IMR-90 (cell line): ENCODE results near the gene PTX4. TPM values are rescaled to one million over a fixed set of nuclear protein-coding genes. Genes with fewer than 3 reads are reported as not detected.

Experiments
- ATAC-seq: fragments of 200-7000 bp; cut with Tn5 transposase; 2 replicates; pipeline ENCODE4 v1.9.1; 2020; ENCODE audit warnings: low read depth, mild to moderate bottlenecking, moderate library complexity
- BruUV-seq: library from RNA; stranded (reverse); fragments of 400-500 nt; replicated peaks from 2 replicates; lab custom pipeline; 2021; lab: Mats Ljungman, UMichigan
- CTCF ChIA-PET: fragments of 300-600 bp; formaldehyde crosslinking; extraction: SDS; loops from one replicate; lab custom pipeline; 2021; ENCODE audit warnings: antibody characterized with exemption; lab: Yijun Ruan, JAX
- POLR2A ChIA-PET: fragments of 300-600 bp; sonication (Branson Sonifier 250); formaldehyde crosslinking; loops from one replicate; lab custom pipeline; 2022; ENCODE audit warnings: antibody characterized with exemption; ENCODE audit not compliant: unreplicated experiment; lab: Charles Lee
- DNase-seq: peaks from one replicate; pipeline ENCODE4 v3.0.0; 2013
- H2AFZ ChIP-seq: replicated peaks from 2 replicates; pipeline ENCODE3; 2013; ENCODE audit warnings: low read length, mild to moderate bottlenecking; ENCODE audit not compliant: poor library complexity
- H2AK5ac ChIP-seq: 2 replicates; pipeline ENCODE4 v1.6.1; 2013; ENCODE audit warnings: low read depth, low read length, inconsistent platforms
- H2AK9ac ChIP-seq: replicated peaks from 2 replicates; pipeline ENCODE3; 2013; ENCODE audit warnings: mild to moderate bottlenecking, low read depth, low read length, moderate library complexity; ENCODE audit not compliant: poor library complexity
- H2BK120ac ChIP-seq: 2 replicates; pipeline ENCODE4 v1.6.1; 2013; ENCODE audit warnings: low read depth, low read length, inconsistent platforms
- H2BK15ac ChIP-seq: 3 replicates; pipeline ENCODE4 v1.6.1; 2013; ENCODE audit warnings: low read depth, low read length, inconsistent platforms
- H2BK20ac ChIP-seq: 2 replicates; pipeline ENCODE4 v1.6.1; 2013; ENCODE audit warnings: low read depth, mild to moderate bottlenecking, inconsistent platforms, low read length, moderate library complexity
- H2BK5ac ChIP-seq: 2 replicates; pipeline ENCODE4 v1.6.1; 2013; ENCODE audit warnings: mild to moderate bottlenecking, low read depth, low read length, inconsistent platforms; ENCODE audit not compliant: poor library complexity, severe bottlenecking
- H3K14ac ChIP-seq: replicated peaks from 2 replicates; pipeline ENCODE4 v1.6.1; 2013; ENCODE audit warnings: low read depth, low read length, inconsistent platforms
- H3K18ac ChIP-seq: 2 replicates; pipeline ENCODE4 v1.6.1; 2013; ENCODE audit warnings: low read depth, low read length, control low read depth
- H3K23ac ChIP-seq: 2 replicates; pipeline ENCODE4 v1.6.1; 2013; ENCODE audit warnings: low read depth, low read length, inconsistent platforms
- H3K27ac ChIP-seq: 2 replicates; pipeline ENCODE4 v1.5.1; 2013; ENCODE audit warnings: mild to moderate bottlenecking, control low read depth, low read length; ENCODE audit not compliant: insufficient read depth
- H3K27me3 ChIP-seq: 2 replicates; pipeline ENCODE4 v1.6.1; 2013; ENCODE audit warnings: low read length; ENCODE audit not compliant: control insufficient read depth, insufficient read depth
- H3K36me3 ChIP-seq: 2 replicates; pipeline ENCODE4 v1.6.1; 2013; ENCODE audit warnings: low read length, mixed read lengths; ENCODE audit not compliant: control insufficient read depth, insufficient read depth
- H3K4ac ChIP-seq: 2 replicates; pipeline ENCODE4 v1.6.1; 2013; ENCODE audit warnings: low read depth, low read length, inconsistent platforms
- H3K4me1 ChIP-seq: 2 replicates; pipeline ENCODE4 v1.6.1; 2013; ENCODE audit warnings: low read length, mixed read lengths; ENCODE audit not compliant: control insufficient read depth, insufficient read depth
- H3K4me2 ChIP-seq: 2 replicates; pipeline ENCODE4 v1.6.1; 2013; ENCODE audit warnings: low read depth, mild to moderate bottlenecking, control low read depth, low read length, moderate library complexity
- H3K4me3 ChIP-seq: 2 replicates; pipeline ENCODE4 v1.5.1; 2013; ENCODE audit warnings: low read depth, mild to moderate bottlenecking, control low read depth, low read length, moderate library complexity; ENCODE audit not compliant: insufficient read depth
- H3K56ac ChIP-seq: 2 replicates; pipeline ENCODE4 v1.6.1; 2013; ENCODE audit warnings: low read length, inconsistent platforms; ENCODE audit not compliant: insufficient read depth; ENCODE audit errors: extremely low read depth
- H3K79me1 ChIP-seq, 2 experiments: 2 replicates each; pipeline ENCODE4 v1.6.1; 2013; ENCODE audit warnings: low read length in 2 of 2, inconsistent platforms in 1 of 2, low read depth in 1 of 2
- H3K9ac ChIP-seq: 2 replicates; pipeline ENCODE4 v1.6.1; 2013; ENCODE audit warnings: low read depth, low read length, control low read depth
- H3K9me1 ChIP-seq: 2 replicates; pipeline ENCODE4 v1.6.1; 2013; ENCODE audit warnings: low read length, inconsistent platforms; ENCODE audit not compliant: insufficient read depth
- H3K9me3 ChIP-seq: 2 replicates; pipeline ENCODE4 v1.6.1; 2013; ENCODE audit warnings: low read length; ENCODE audit not compliant: control insufficient read depth, insufficient read depth
- H4K20me1 ChIP-seq: 2 replicates; pipeline ENCODE4 v1.6.1; 2013; ENCODE audit warnings: low read length, inconsistent platforms; ENCODE audit not compliant: insufficient read depth
- H4K5ac ChIP-seq: 2 replicates; pipeline ENCODE4 v1.6.1; 2013; ENCODE audit warnings: mild to moderate bottlenecking, low read depth, low read length, control low read depth
- H4K8ac ChIP-seq, 2 experiments: 2 replicates each; pipeline ENCODE4 v1.6.1; 2013; ENCODE audit warnings: low read depth in 2 of 2, low read length in 2 of 2, control low read depth in 1 of 2, inconsistent platforms in 1 of 2
- H4K91ac ChIP-seq: 2 replicates; pipeline ENCODE4 v1.6.1; 2013; ENCODE audit warnings: low read depth, low read length, inconsistent platforms; ENCODE audit not compliant: insufficient read depth
- BHLHE40 ChIP-seq: fragments of 150-350 bp; IDR thresholded peaks from 2 replicates; pipeline ENCODE4 v1.6.1; 2016; ENCODE audit warnings: mild to moderate bottlenecking, low read depth, low read length
- CEBPB ChIP-seq: IDR thresholded peaks from 2 replicates; pipeline ENCODE4 v1.6.1; 2012; ENCODE audit warnings: low read depth, low read length, improper control_type of control experiment
- CHD1 ChIP-seq: IDR thresholded peaks from 2 replicates; pipeline ENCODE4 v1.6.1; 2012; ENCODE audit warnings: low read depth, low read length, improper control_type of control experiment
- CTCF ChIP-seq: conservative IDR thresholded peaks from 2 replicates; pipeline ENCODE4 v1.5.1; 2012; ENCODE audit warnings: mild to moderate bottlenecking, low read depth, low read length, improper control_type of control experiment
- FOS ChIP-seq: fragments of 150-350 bp; IDR thresholded peaks from 2 replicates; pipeline ENCODE4 v1.6.1; 2016; ENCODE audit warnings: low read depth, low read length
- MAFK ChIP-seq: IDR thresholded peaks from 2 replicates; pipeline ENCODE4 v1.6.1; 2012; ENCODE audit warnings: low read depth, low read length, improper control_type of control experiment
- MAZ ChIP-seq: IDR thresholded peaks from 2 replicates; pipeline ENCODE4 v1.6.1; 2012; ENCODE audit warnings: low read depth, mild to moderate bottlenecking, low read length, improper control_type of control experiment, moderate library complexity, borderline replicate concordance
- MXI1 ChIP-seq: IDR thresholded peaks from 2 replicates; pipeline ENCODE4 v1.6.1; 2012; ENCODE audit warnings: low read depth, mild to moderate bottlenecking, low read length, moderate library complexity, borderline replicate concordance
- NFE2L2 ChIP-seq: fragments of 150-350 bp; IDR thresholded peaks from 2 replicates; pipeline ENCODE4 v1.6.1; 2016; ENCODE audit warnings: low read depth, mild to moderate bottlenecking, low read length
- POLR2A ChIP-seq: IDR thresholded peaks from 2 replicates; pipeline ENCODE4 v1.6.1; 2012; ENCODE audit warnings: mild to moderate bottlenecking, low read depth, low read length
- RCOR1 ChIP-seq: IDR thresholded peaks from 2 replicates; pipeline ENCODE4 v1.6.1; 2012; ENCODE audit warnings: mild to moderate bottlenecking, low read length, improper control_type of control experiment; ENCODE audit not compliant: insufficient replicate concordance
- RFX5 ChIP-seq: IDR thresholded peaks from 2 replicates; pipeline ENCODE4 v1.8.0; 2012; ENCODE audit warnings: low read depth, mild to moderate bottlenecking, low read length, moderate library complexity
- SMC3 ChIP-seq: fragments of 150-350 bp; IDR thresholded peaks from 2 replicates; pipeline ENCODE4 v1.6.1; 2016; ENCODE audit warnings: low read depth, mild to moderate bottlenecking, antibody characterized with exemption, low read length, moderate library complexity
- USF2 ChIP-seq: fragments of 150-350 bp; IDR thresholded peaks from 2 replicates; pipeline ENCODE4 v1.6.1; 2017; ENCODE audit warnings: mild to moderate bottlenecking, antibody characterized with exemption, low read length, low read depth
- WGBS, 2 experiments: methylation state at CpG; one replicate each; pipeline versions ENCODE4 v1.1.5 to v1.1.7; 2013; ENCODE audit warnings: missing lambda C conversion rate in 2 of 2; ENCODE audit not compliant: insufficient read length in 1 of 2; ENCODE audit errors: extremely low coverage in 2 of 2; 5-methylcytosine and 5-hydroxymethylcytosine counted together
- dilution Hi-C: fragments of 300-500 bp; cut with HindIII; formaldehyde crosslinking; loops from one replicate; pipeline ENCODE4 v1.14.3; 2018; ENCODE audit warnings: low sequenced_read_pairs; ENCODE audit not compliant: unreplicated experiment
- in situ Hi-C: fragments of 300-500 bp; cut with MboI; formaldehyde crosslinking; loops from 3 replicates; pipeline ENCODE4 v1.14.3; 2019; ENCODE audit warnings: low sequenced_read_pairs, inconsistent platforms, mixed read lengths
- intact Hi-C: fragments of 100-400 bp; cut with micrococcal nuclease; formaldehyde crosslinking; loops from 2 replicates; pipeline ENCODE4 v1.10.0; 2022
- polyA plus RNA-seq, 3 experiments: library from polyadenylated mRNA; depleted of rRNA; stranded (reverse); fragments of >200 nt; gene quantifications; 2 replicates each; pipeline ENCODE4 v1.2.3, GENCODE V29; 2012; ENCODE audit warnings: low replicate concordance in 1 of 3
- total RNA-seq: library from RNA; depleted of rRNA; stranded (reverse); fragments of >200 nt; gene quantifications from 2 replicates; pipeline ENCODE4 v1.2.3, GENCODE V29; 2012
- TF ChIP-seq, protein P1 (sequence below): fragments of 150-350 bp; IDR thresholded peaks from 2 replicates; pipeline ENCODE4 v1.6.1; 2016; ENCODE audit warnings: low read depth, mild to moderate bottlenecking, low read length, moderate library complexity, borderline replicate concordance

The PTX4 gene
- total and polyA plus RNA-seq, 2 of the 4 experiments (the other 2 are of a cell fraction): 0.07 TPM; not detected in 1

- ATAC-seq: no peak
- WGBS, 2 experiments: 90% methylated on average over 2 of the region's 22 CpGs; no CpG with 5 or more reads in 1 of the 2 experiments
- TF ChIP-seq CHD1 (no peak), MAZ (no peak), NFE2L2 (no peak), CTCF (no peak), BHLHE40 (no peak), RFX5 (no peak), MAFK (no peak), MXI1 (no peak), CEBPB (no peak), SMC3 (no peak), FOS (no peak), USF2 (no peak), POLR2A (no peak), RCOR1 (no peak)
- TF ChIP-seq, protein P1, sequence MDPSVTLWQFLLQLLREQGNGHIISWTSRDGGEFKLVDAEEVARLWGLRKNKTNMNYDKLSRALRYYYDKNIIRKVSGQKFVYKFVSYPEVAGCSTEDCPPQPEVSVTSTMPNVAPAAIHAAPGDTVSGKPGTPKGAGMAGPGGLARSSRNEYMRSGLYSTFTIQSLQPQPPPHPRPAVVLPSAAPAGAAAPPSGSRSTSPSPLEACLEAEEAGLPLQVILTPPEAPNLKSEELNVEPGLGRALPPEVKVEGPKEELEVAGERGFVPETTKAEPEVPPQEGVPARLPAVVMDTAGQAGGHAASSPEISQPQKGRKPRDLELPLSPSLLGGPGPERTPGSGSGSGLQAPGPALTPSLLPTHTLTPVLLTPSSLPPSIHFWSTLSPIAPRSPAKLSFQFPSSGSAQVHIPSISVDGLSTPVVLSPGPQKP: no peak
- BruUV-seq: no TSS peak
- no peak for DNase-seq
- dilution Hi-C loops (no loop called here), intact Hi-C loops (no loop called here), in situ Hi-C loops (no loop called here)
- no peak overlapping the region for H3K9ac ChIP-seq
- no peak overlapping the region for H4K5ac ChIP-seq
- H3K9me3 ChIP-seq: no peaks in the 10 kb centered on the region
- H3K56ac ChIP-seq: no peak overlapping the region
- no peak overlapping the region for H4K91ac ChIP-seq
- H3K27me3 ChIP-seq: no peaks in the 10 kb centered on the region
- no peaks in the 10 kb centered on the region for H3K4me1 ChIP-seq
- H4K8ac ChIP-seq: no peak overlapping the region
- CTCF ChIA-PET: no interaction called here
- POLR2A ChIA-PET: no interaction called here
- H3K14ac ChIP-seq: no peak overlapping the region
- no peak overlapping the region for H2AK9ac ChIP-seq
- H3K4me2 ChIP-seq: no peak overlapping the region
- peaks cover 3% of the 10 kb centered on the region; the same call in 1 of the 2 replicates for H3K36me3 ChIP-seq
- H3K9me1 ChIP-seq: no peaks in the 10 kb centered on the region
- no peaks in the 10 kb centered on the region for H3K79me1 ChIP-seq
- no peak overlapping the region for H3K18ac ChIP-seq
- no peak overlapping the region for H3K4ac ChIP-seq
- H2BK120ac ChIP-seq: no peak overlapping the region
- H3K4me3 ChIP-seq: no peak overlapping the region
- no peak overlapping the region for H2BK15ac ChIP-seq
- H2BK5ac ChIP-seq: no peak overlapping the region
- no peak overlapping the region for H2AFZ ChIP-seq
- H4K20me1 ChIP-seq: no peaks in the 10 kb centered on the region
- no peak overlapping the region for H2AK5ac ChIP-seq
- no peak overlapping the region for H2BK20ac ChIP-seq
- no peak overlapping the region for H3K27ac ChIP-seq
- H3K23ac ChIP-seq: no peak overlapping the region
Measured at GRCh38 chr16:1441391-1441829, 47.3 kb downstream of the PTX4 start.
